ENCODE measurements around the gene WDR90.

GRCh38 chr16:662095-662494, 12.9 kb downstream of the WDR90 start:
- no peak for TF ChIP-seq CTCF (IDR thresholded peaks at IDR 0.05; ENCODE audit: poor library complexity, severe bottlenecking)
- no peak for TF ChIP-seq POLR2AphosphoS5 (IDR thresholded peaks at IDR 0.05)
- TF ChIP-seq EZH2 (IDR thresholded peaks at IDR 0.05; ENCODE audit: borderline replicate concordance, insufficient read depth, low read length, poor library complexity, severe bottlenecking), result no peak
- no peak for TF ChIP-seq TAF1 (IDR thresholded peaks at IDR 0.05; ENCODE audit: low read depth)
- TF ChIP-seq, protein P1, sequence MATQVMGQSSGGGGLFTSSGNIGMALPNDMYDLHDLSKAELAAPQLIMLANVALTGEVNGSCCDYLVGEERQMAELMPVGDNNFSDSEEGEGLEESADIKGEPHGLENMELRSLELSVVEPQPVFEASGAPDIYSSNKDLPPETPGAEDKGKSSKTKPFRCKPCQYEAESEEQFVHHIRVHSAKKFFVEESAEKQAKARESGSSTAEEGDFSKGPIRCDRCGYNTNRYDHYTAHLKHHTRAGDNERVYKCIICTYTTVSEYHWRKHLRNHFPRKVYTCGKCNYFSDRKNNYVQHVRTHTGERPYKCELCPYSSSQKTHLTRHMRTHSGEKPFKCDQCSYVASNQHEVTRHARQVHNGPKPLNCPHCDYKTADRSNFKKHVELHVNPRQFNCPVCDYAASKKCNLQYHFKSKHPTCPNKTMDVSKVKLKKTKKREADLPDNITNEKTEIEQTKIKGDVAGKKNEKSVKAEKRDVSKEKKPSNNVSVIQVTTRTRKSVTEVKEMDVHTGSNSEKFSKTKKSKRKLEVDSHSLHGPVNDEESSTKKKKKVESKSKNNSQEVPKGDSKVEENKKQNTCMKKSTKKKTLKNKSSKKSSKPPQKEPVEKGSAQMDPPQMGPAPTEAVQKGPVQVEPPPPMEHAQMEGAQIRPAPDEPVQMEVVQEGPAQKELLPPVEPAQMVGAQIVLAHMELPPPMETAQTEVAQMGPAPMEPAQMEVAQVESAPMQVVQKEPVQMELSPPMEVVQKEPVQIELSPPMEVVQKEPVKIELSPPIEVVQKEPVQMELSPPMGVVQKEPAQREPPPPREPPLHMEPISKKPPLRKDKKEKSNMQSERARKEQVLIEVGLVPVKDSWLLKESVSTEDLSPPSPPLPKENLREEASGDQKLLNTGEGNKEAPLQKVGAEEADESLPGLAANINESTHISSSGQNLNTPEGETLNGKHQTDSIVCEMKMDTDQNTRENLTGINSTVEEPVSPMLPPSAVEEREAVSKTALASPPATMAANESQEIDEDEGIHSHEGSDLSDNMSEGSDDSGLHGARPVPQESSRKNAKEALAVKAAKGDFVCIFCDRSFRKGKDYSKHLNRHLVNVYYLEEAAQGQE (IDR thresholded peaks at IDR 0.05; ENCODE audit: borderline replicate concordance), result no peak

Measured in neural cell (in vitro differentiated cells).